ENCODE data around the gene NIFK.
"Not testable (repeated sequence)": the region's sequence is repeated elsewhere in the genome, so short reads cannot be mapped to it uniquely, and the experiment has no call there.

NIFK gene

GRCh38 chr2:121741450-121741849 lies 4.8 kb upstream of the NIFK start:
- TF ChIP-seq, protein P1, sequence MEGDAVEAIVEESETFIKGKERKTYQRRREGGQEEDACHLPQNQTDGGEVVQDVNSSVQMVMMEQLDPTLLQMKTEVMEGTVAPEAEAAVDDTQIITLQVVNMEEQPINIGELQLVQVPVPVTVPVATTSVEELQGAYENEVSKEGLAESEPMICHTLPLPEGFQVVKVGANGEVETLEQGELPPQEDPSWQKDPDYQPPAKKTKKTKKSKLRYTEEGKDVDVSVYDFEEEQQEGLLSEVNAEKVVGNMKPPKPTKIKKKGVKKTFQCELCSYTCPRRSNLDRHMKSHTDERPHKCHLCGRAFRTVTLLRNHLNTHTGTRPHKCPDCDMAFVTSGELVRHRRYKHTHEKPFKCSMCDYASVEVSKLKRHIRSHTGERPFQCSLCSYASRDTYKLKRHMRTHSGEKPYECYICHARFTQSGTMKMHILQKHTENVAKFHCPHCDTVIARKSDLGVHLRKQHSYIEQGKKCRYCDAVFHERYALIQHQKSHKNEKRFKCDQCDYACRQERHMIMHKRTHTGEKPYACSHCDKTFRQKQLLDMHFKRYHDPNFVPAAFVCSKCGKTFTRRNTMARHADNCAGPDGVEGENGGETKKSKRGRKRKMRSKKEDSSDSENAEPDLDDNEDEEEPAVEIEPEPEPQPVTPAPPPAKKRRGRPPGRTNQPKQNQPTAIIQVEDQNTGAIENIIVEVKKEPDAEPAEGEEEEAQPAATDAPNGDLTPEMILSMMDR (IDR thresholded peaks at IDR 0.05; ENCODE audit: low read depth, low read length, missing control alignments): no peak
- in situ Hi-C loops (cut with HindIII; ENCODE audit: low pct_ligation_motif_present, low sequenced_read_pairs): no loop called here
- H3K27ac ChIP-seq: no peak overlapping the region
- no peak overlapping the region for H3K4me3 ChIP-seq (ENCODE audit: low read depth, low read length)
- no peaks in the 10 kb centered on the region for H3K27me3 ChIP-seq (replicated peaks)
- no peak for DNase-seq
- no peaks in the 10 kb centered on the region for H3K36me3 ChIP-seq (replicated peaks)

DNA sequence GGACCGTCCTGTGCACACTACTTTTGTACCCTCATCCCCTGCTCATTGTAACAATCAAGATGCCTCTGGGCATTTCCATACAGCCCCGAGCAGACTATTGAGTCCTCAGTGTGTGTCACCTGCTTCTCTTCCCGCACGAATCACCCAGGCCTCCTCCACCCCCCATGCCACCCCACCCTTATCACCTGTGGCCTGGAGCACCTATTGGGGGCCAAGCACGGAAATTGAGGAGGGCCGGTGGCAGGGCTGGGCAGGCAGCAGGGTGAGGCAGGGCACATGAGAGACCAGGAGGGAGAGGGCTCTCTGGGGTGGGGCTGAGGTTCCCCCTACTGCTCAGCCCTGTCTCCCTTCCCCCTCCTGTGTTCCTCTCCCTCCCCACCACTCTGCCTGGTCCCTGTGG lies 4.3 kb upstream of the NIFK start:
- H3K36me3 ChIP-seq (replicated peaks): no peaks in the 10 kb centered on the region
- DNase-seq: no peak
- TF ChIP-seq, protein P1 (IDR thresholded peaks at IDR 0.05; ENCODE audit: low read depth, low read length, missing control alignments): no peak
- H3K27ac ChIP-seq: no peak overlapping the region
- no peaks in the 10 kb centered on the region for H3K27me3 ChIP-seq (replicated peaks)
- H3K4me3 ChIP-seq (ENCODE audit: low read depth, low read length): no peak overlapping the region
- in situ Hi-C loops (cut with HindIII; ENCODE audit: low pct_ligation_motif_present, low sequenced_read_pairs): no loop called here

DNA sequence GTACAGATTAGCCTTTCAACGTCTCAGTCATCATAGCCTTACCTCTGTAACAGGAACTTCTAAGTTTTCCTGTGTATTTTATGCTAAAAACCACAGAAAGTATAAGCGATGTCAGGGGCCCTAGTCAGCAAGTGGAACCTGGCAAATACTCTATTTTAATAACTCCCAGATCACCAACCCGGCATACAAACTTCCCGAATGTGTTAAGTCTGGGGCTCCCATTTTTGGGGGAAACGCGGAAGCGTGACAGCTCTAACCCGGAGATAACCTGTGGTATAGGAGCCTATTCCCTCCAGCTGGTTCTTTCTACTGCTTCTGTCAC lies 574 bp downstream of the NIFK start:
- no peaks in the 10 kb centered on the region for H3K27me3 ChIP-seq (replicated peaks)
- H3K36me3 ChIP-seq (replicated peaks): peaks cover 30% of the 10 kb centered on the region
- TF ChIP-seq, protein P1 (IDR thresholded peaks at IDR 0.05; ENCODE audit: low read depth, low read length, missing control alignments): no peak
- in situ Hi-C loops (cut with HindIII; ENCODE audit: low pct_ligation_motif_present, low sequenced_read_pairs): no loop called here
- peak overlapping the region; percentile 98 for H3K4me3 ChIP-seq (ENCODE audit: low read depth, low read length)
- no peak for DNase-seq
- H3K27ac ChIP-seq: peak overlapping the region; percentile 48

DNA sequence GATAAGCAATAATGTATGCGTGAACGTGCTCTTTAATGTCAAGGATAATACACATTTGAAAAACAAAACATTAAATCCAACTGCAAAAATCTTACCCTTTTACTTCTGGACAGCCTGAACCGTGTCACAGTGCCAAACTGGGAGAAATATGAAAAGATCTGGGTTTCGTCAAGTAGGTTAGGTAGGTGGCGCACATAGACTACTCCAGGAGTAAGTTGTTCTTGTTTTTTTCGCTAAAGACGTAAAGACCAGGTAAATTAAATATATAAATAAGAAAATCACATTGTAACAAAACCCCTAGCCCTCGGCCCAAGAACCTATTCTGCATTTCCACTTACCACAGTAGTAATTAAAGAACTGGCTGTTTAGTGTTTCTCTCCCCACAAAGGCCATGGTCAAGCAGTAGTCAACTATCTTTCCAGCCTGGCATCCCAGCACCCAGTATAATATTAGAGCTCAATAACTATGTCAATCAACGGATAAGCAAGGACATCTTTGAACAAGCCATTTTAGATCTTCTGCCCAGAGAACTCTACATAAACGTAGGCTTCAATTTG lies 1.1 kb downstream of the NIFK start:
- Histone ChIP-seq H3K27me3 (replicated peaks) (no peaks in the 10 kb centered on the region), H3K36me3 (replicated peaks) (peaks cover 35% of the 10 kb centered on the region), H3K4me3 (ENCODE audit: low read depth, low read length) (peak overlapping the region; percentile 98), H3K27ac (peak overlapping the region; percentile 48)
- DNase-seq: no peak
- in situ Hi-C loops (cut with HindIII; ENCODE audit: low pct_ligation_motif_present, low sequenced_read_pairs): no loop called here
- TF ChIP-seq, protein P1 (IDR thresholded peaks at IDR 0.05; ENCODE audit: low read depth, low read length, missing control alignments): peak; percentile 7

GRCh38 chr2:121734544-121734943 lies 2.1 kb downstream of the NIFK start:
- peaks cover 46% of the 10 kb centered on the region for H3K36me3 ChIP-seq (replicated peaks)
- DNase-seq; in situ Hi-C loops (cut with HindIII; ENCODE audit: low pct_ligation_motif_present, low sequenced_read_pairs); H3K27ac ChIP-seq; H3K27me3 ChIP-seq (replicated peaks); H3K4me3 ChIP-seq (ENCODE audit: low read depth, low read length): not testable (repeated sequence)

GRCh38 chr2:121731366-121731765 lies 5.3 kb downstream of the NIFK start:
- Histone ChIP-seq H3K4me3 (ENCODE audit: low read depth, low read length) (no peak overlapping the region), H3K27ac (no peak overlapping the region), H3K27me3 (replicated peaks) (no peaks in the 10 kb centered on the region), H3K36me3 (replicated peaks) (peaks cover 70% of the 10 kb centered on the region)
- DNase-seq: no peak
- in situ Hi-C loops (cut with HindIII; ENCODE audit: low pct_ligation_motif_present, low sequenced_read_pairs): no loop called here
- TF ChIP-seq, protein P1 (IDR thresholded peaks at IDR 0.05; ENCODE audit: low read depth, low read length, missing control alignments): no peak
